B cell (primary cell): ENCODE results near the gene APOO. TPM values are rescaled to one million over a fixed set of nuclear protein-coding genes. Genes with fewer than 3 reads are reported as not detected.

Experiments
- ATAC-seq: fragments of 200-7000 bp; cut with Tn5 transposase; one replicate; pipeline ENCODE4 v1.10.0; 2021; ENCODE audit warnings: low read depth, mild to moderate bottlenecking, moderate number of reproducible peaks, moderate library complexity
- CTCF ChIA-PET: fragments of 350-600 bp; sonication (Branson Sonifier 250); formaldehyde crosslinking; loops from one replicate; lab custom pipeline; 2021; ENCODE audit warnings: antibody characterized with exemption, inconsistent platforms; lab: Charles Lee
- POLR2A ChIA-PET: fragments of 350-600 bp; sonication (Branson Sonifier 250); formaldehyde crosslinking; loops from one replicate; lab custom pipeline; 2021; ENCODE audit warnings: antibody characterized with exemption; lab: Charles Lee
- DNase-seq: peaks from one replicate; pipeline ENCODE4 v3.0.0; 2013
- H2AFZ ChIP-seq: 2 replicates; pipeline ENCODE4 v1.6.1; 2012; ENCODE audit warnings: mild to moderate bottlenecking, low read depth, low read length; ENCODE audit not compliant: insufficient read depth, poor library complexity, severe bottlenecking
- H3K27ac ChIP-seq, 2 donors: 1 replicate in 1 of 2; 2 replicates in 1 of 2; pipeline ENCODE4 v1.5.1; 2012 to 2013; ENCODE audit warnings: low read length in 2 of 2, mild to moderate bottlenecking in 2 of 2, moderate library complexity in 1 of 2
- H3K27me3 ChIP-seq, 4 experiments: fragments of 200-600 bp in 1 of 4; sonication (generic) in 1 of 4; replicated peaks in 1 of 4; 1 replicate in 2 of 4; 2 replicates in 2 of 4; pipeline versions ENCODE4 v1.6.1 to v1.7.0; 2013 to 2016; ENCODE audit warnings: low read length in 3 of 4, mild to moderate bottlenecking in 2 of 4, mixed read lengths in 1 of 4, moderate library complexity in 1 of 4; ENCODE audit not compliant: insufficient read depth in 4 of 4, control insufficient read depth in 3 of 4; ENCODE audit errors: control extremely low read depth in 1 of 4
- H3K36me3 ChIP-seq, 2 experiments: replicated peaks in 1 of 2; 1 replicate in 1 of 2; 2 replicates in 1 of 2; pipeline versions ENCODE4 v1.6.1 to v1.7.1; 2013; ENCODE audit warnings: low read length in 1 of 2; ENCODE audit not compliant: insufficient read depth in 2 of 2, control insufficient read depth in 1 of 2; ENCODE audit errors: control extremely low read depth in 1 of 2, extremely low read depth in 1 of 2
- H3K4me1 ChIP-seq, 2 donors: fragments of 200-600 bp in 1 of 2; sonication (generic) in 1 of 2; 1 replicate in 1 of 2; 2 replicates in 1 of 2; pipeline versions ENCODE4 v1.5.1 to v1.6.1; 2013 to 2017; ENCODE audit warnings: low read length in 2 of 2; ENCODE audit not compliant: control insufficient read depth in 2 of 2, insufficient read depth in 2 of 2
- H3K4me2 ChIP-seq: replicated peaks from 2 replicates; pipeline ENCODE3; 2012; ENCODE audit warnings: mild to moderate bottlenecking, low read depth, low read length; ENCODE audit not compliant: poor library complexity, severe bottlenecking
- H3K4me3 ChIP-seq, 5 experiments: fragments of 200-600 bp in 1 of 5; sonication (generic) in 1 of 5; 1 replicate in 3 of 5; 2 replicates in 2 of 5; pipeline versions ENCODE4 v1.5.1 to v1.7.0; 2011 to 2016; ENCODE audit warnings: low read length in 4 of 5, mild to moderate bottlenecking in 4 of 5, low read depth in 2 of 5, control low read depth in 1 of 5, moderate library complexity in 1 of 5; ENCODE audit not compliant: insufficient read depth in 1 of 5; ENCODE audit errors: control extremely low read depth in 1 of 5, extremely low read depth in 1 of 5
- H3K79me2 ChIP-seq: fragments of 200-600 bp; sonication (generic); one replicate; pipeline ENCODE4 v1.6.0; 2016; ENCODE audit warnings: low read length; ENCODE audit not compliant: control insufficient read depth, insufficient read depth
- H3K9ac ChIP-seq: fragments of 200-600 bp; sonication (generic); 2 replicates; pipeline ENCODE4 v1.6.1; 2017; ENCODE audit warnings: mild to moderate bottlenecking, low read length, moderate library complexity
- H3K9me3 ChIP-seq, 3 donors: one replicate each; pipeline versions ENCODE4 v1.6.1 to v1.7.1; 2013; ENCODE audit warnings: low read length in 2 of 3; ENCODE audit not compliant: control insufficient read depth in 2 of 3, insufficient read depth in 1 of 3; ENCODE audit errors: control extremely low read depth in 1 of 3
- H4K20me1 ChIP-seq: 2 replicates; pipeline ENCODE4 v1.6.0; 2012; ENCODE audit warnings: mild to moderate bottlenecking, low read length; ENCODE audit not compliant: insufficient read depth, control insufficient read depth, poor library complexity, severe bottlenecking
- H3K27ac Mint-ChIP-seq: one replicate; pipeline ENCODE4 v1.8.0; 2021; ENCODE audit warnings: mixed read lengths
- H3K27me3 Mint-ChIP-seq: one replicate; pipeline ENCODE4 v1.8.0; 2021; ENCODE audit warnings: mixed read lengths
- H3K4me1 Mint-ChIP-seq: one replicate; pipeline ENCODE4 v1.8.0; 2021; ENCODE audit warnings: mixed read lengths
- H3K4me3 Mint-ChIP-seq: one replicate; pipeline ENCODE4 v1.8.0; 2021; ENCODE audit warnings: mixed read lengths
- H3K9me3 Mint-ChIP-seq: one replicate; pipeline ENCODE4 v1.8.0; 2022; ENCODE audit warnings: mixed read lengths; ENCODE audit not compliant: insufficient read depth
- EZH2 ChIP-seq: IDR thresholded peaks from 2 replicates; pipeline ENCODE4 v1.6.1; 2012; ENCODE audit warnings: borderline replicate concordance, low read depth, mild to moderate bottlenecking, moderate library complexity, low read length; ENCODE audit not compliant: insufficient read depth, poor library complexity, severe bottlenecking
- WGBS: methylation state at CpG from one replicate; pipeline ENCODE4 v1.1.5; 2013; ENCODE audit warnings: missing lambda C conversion rate; ENCODE audit not compliant: insufficient coverage; 5-methylcytosine and 5-hydroxymethylcytosine counted together
- intact Hi-C: fragments of 100-400 bp; cut with micrococcal nuclease; formaldehyde crosslinking; loops from one replicate; pipeline ENCODE4 v1.10.0; 2022
- polyA plus RNA-seq: library from polyadenylated mRNA; depleted of rRNA; stranded (reverse); fragments of >200 nt; gene quantifications from 2 replicates; pipeline ENCODE4 v1.2.3, GENCODE V29; 2012
- total RNA-seq, 2 donors: library from RNA; stranded (reverse); fragments of 120-200 nt in 1 of 2; gene quantifications; 1 replicate in 1 of 2; 2 replicates in 1 of 2; pipeline versions ENCODE4 v1.2.3 to v1.2.4, GENCODE V29; 2013 to 2022
- TF ChIP-seq, protein P1 (sequence below): fragments of 200-600 bp; IDR thresholded peaks from one replicate; pipeline ENCODE4 v1.8.0; 2022; ENCODE audit warnings: antibody characterized with exemption, mild to moderate bottlenecking

Gene APOO
- total and polyA plus RNA-seq, 2 donors (not counting 1 experiment from before 2014, with no cell fraction given), result 4.7 to 7.2 TPM

DNA sequence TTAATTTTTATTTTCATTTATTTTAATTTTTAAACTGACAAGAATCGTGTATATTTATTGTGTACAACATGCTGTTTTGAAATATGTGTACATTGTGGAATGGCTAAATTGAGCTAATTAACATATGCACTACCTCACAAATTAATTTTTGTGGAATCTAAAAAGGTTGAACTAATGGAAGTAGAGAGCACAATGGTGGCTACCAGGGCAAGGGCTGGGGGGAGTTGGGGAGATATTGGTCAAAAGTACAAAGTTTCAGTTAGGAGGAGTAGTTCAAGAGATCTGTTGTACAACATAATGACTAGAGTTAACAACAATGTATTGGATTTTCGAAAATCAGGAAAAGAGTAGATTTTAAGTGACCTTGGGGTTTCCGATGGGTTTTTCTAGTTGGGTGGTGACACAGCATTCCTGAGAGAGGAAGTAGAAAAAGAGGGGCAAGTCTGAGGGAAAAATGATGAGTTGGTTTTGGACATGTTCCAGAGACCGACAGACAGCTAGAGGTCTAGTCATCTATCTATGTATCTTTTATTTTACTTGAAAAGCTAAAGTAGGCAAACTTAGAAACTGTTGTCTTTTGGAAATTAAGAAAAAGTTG lies 23.2 kb downstream of the APOO start:
- H3K4me1 Mint-ChIP-seq, result no peaks in the 10 kb centered on the region
- CTCF ChIA-PET, result interaction anchor here (0.7 kb wide), 1 partner anchor 1712 kb away, joined by 4 read pairs; no protein-coding TSS in a partner anchor
- no peaks in the 10 kb centered on the region for H3K9me3 ChIP-seq
- H3K4me2 ChIP-seq, result no peak overlapping the region
- H3K4me3 Mint-ChIP-seq, result no peak overlapping the region
- TF ChIP-seq, protein P1, sequence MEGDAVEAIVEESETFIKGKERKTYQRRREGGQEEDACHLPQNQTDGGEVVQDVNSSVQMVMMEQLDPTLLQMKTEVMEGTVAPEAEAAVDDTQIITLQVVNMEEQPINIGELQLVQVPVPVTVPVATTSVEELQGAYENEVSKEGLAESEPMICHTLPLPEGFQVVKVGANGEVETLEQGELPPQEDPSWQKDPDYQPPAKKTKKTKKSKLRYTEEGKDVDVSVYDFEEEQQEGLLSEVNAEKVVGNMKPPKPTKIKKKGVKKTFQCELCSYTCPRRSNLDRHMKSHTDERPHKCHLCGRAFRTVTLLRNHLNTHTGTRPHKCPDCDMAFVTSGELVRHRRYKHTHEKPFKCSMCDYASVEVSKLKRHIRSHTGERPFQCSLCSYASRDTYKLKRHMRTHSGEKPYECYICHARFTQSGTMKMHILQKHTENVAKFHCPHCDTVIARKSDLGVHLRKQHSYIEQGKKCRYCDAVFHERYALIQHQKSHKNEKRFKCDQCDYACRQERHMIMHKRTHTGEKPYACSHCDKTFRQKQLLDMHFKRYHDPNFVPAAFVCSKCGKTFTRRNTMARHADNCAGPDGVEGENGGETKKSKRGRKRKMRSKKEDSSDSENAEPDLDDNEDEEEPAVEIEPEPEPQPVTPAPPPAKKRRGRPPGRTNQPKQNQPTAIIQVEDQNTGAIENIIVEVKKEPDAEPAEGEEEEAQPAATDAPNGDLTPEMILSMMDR, result no peak
- TF ChIP-seq EZH2, result no peak
- POLR2A ChIA-PET, result no interaction called here
- no peak overlapping the region for H2AFZ ChIP-seq
- H3K9me3 Mint-ChIP-seq, result no peaks in the 10 kb centered on the region
- no peak overlapping the region for H3K9ac ChIP-seq
- H3K27ac ChIP-seq, result no peak overlapping the region
- H4K20me1 ChIP-seq, result no peaks in the 10 kb centered on the region
- H3K27me3 ChIP-seq, result no peaks in the 10 kb centered on the region
- intact Hi-C loops, result no loop called here
- no peak overlapping the region for H3K4me3 ChIP-seq
- no peak overlapping the region for H3K27ac Mint-ChIP-seq
- WGBS, result 57% methylated on average over 1 of the region's 4 CpGs
- no peaks in the 10 kb centered on the region for H3K4me1 ChIP-seq
- no peaks in the 10 kb centered on the region for H3K27me3 Mint-ChIP-seq
- H3K79me2 ChIP-seq, result no peaks in the 10 kb centered on the region
- ATAC-seq (no peak), DNase-seq (no peak)
- H3K36me3 ChIP-seq, result no peaks in the 10 kb centered on the region

DNA sequence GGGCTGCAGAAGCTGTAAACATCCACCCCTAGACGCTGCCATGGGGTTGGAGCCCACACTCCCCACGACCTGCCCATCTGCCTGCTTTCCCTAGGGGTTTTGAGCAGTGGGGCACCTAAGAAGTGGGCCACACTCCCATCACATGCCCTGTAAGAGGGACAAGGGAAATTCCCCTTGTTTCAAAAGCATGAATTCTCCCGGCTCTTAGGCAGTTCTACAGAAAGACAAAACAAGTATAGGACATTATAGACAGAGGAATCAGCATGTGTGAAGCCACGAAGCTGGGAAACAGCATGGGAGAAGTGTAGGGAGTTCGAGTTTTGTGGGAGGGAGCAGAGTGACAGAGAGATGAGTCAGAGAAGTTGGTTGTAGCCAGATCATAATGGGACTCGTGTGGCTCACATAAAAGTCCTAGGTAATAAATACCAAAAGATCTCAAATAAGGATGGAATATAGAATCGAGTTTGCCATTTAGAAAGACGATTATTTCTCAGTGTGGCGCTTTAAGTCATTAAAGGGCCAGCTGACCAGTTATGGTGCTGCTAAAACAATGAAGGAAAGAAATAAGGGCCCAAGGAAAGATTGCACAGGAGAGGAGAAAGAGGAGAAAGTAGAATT lies 23.9 kb downstream of the APOO start:
- no peaks in the 10 kb centered on the region for H3K36me3 ChIP-seq
- 100% methylated on average over 1 of the region's 9 CpGs for WGBS
- no peak overlapping the region for H3K4me3 ChIP-seq
- Mint-ChIP-seq H3K4me1 (no peaks in the 10 kb centered on the region), H3K9me3 (no peaks in the 10 kb centered on the region), H3K27ac (no peak overlapping the region), H3K4me3 (no peak overlapping the region), H3K27me3 (no peaks in the 10 kb centered on the region)
- no peak for TF ChIP-seq EZH2
- TF ChIP-seq, protein P1, result no peak
- no peaks in the 10 kb centered on the region for H3K4me1 ChIP-seq
- H3K79me2 ChIP-seq, result no peaks in the 10 kb centered on the region
- H3K9me3 ChIP-seq, result no peaks in the 10 kb centered on the region
- POLR2A ChIA-PET, result no interaction called here
- CTCF ChIA-PET, result no interaction called here
- DNase-seq, result no peak
- H3K27me3 ChIP-seq, result no peaks in the 10 kb centered on the region
- no peak overlapping the region for H3K4me2 ChIP-seq
- H3K27ac ChIP-seq, result no peak overlapping the region
- ATAC-seq, result no peak
- H4K20me1 ChIP-seq, result no peaks in the 10 kb centered on the region
- no peak overlapping the region for H2AFZ ChIP-seq
- intact Hi-C loops, result no loop called here
- H3K9ac ChIP-seq, result no peak overlapping the region
